ENCODE results near the gene AP1B1. TPM values are rescaled to one million over a fixed set of nuclear protein-coding genes. Genes with fewer than 3 reads are reported as not detected.
A peak's percentile ranks its signal among the peaks of the same experiment; 100 is the strongest.

Gene AP1B1
- total and polyA plus RNA-seq, 7 donors: 33.1 to 83.2 (median 43.6) TPM

GRCh38 chr22:29332886-29333496 lies 55.4 kb downstream of the AP1B1 start:
- Histone ChIP-seq H3K4me1 (peaks cover 0 to 12% (median 0%) of the 10 kb centered on the region in 4 donors), H3K27me3 (no peaks in the 10 kb centered on the region), H3K4me3 (no peak overlapping the region), H3K9me3 (no peaks in the 10 kb centered on the region), H3K36me3 (peaks cover 0 to 96% (median 52%) of the 10 kb centered on the region in 4 donors), H3K27ac (no peak overlapping the region)
- no peak for DNase-seq
- intact Hi-C loops (cut with DNase I): no loop called here
- TF ChIP-seq POLR2AphosphoS5 (IDR thresholded peaks at IDR 0.05): no peak
- no peak for TF ChIP-seq CTCF (IDR thresholded peaks at IDR 0.05)
- TF ChIP-seq POLR2A (IDR thresholded peaks at IDR 0.05): no peak
- no peak for TF ChIP-seq EP300 (IDR thresholded peaks at IDR 0.05)
- 95 to 97% methylated on average over 8 of the region's 8 CpGs for WGBS, 2 donors

DNA sequence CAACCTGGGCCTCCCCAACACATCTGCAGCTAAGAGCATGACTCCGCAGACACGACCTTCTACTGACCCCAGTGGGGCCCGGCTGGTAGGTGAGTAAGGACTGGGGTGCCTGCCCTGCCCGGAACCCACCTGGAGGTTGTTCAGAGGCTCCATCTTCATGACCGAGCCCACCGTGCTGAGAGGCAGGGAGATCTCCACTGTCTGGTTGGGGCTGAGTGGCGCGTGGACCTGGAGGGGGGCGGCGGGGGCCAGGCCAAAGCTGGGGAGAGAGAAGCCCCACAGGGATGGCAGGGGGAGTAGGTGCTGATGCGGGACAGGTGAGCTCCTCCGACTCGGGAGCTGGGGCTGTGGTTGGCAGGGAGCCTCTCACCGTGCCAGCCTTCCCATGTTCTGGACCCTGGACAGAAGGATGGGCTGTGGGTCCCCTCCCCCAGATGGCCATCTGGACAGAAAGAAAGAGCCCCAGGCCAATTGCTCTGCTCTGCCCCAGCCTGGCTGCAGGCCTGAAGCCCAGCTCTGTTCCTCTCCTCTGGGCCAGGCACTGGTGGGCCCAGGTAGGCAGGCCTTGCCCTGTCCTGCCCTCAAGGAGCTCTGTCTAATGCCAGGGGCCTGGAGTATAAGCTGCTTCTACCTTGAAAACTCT lies 56.6 kb downstream of the AP1B1 start:
- H3K36me3 ChIP-seq: peaks cover 0 to 96% (median 47%) of the 10 kb centered on the region in 4 donors
- intact Hi-C loops (cut with DNase I): no loop called here
- H3K27ac ChIP-seq: no peak overlapping the region

DNA sequence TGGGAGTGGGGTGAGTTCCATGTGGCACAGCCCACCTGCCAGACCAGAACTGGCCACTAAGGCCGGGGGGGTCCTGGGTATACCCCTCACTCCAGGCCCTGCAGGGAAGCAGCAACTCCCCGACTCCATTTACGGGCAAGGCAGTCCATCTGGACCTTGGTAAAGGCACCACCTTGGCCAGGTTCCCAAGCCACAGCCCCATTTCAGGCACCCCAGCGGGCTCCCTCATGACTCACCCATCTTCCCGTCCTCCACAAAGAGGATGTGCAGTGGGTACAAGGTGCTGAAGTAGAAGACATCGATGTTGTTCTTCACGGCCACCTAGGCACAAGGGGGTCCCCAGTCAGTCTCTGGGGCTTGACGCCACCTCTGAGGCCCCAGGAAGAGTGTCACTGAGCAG lies 57.2 kb downstream of the AP1B1 start:
- Histone ChIP-seq H3K27ac (no peak overlapping the region), H3K9me3 (no peaks in the 10 kb centered on the region), H3K27me3 (no peaks in the 10 kb centered on the region), H3K4me1 (peaks cover 0 to 13% (median 0%) of the 10 kb centered on the region in 4 donors), H3K36me3 (peaks cover 0 to 96% (median 46%) of the 10 kb centered on the region in 4 donors), H3K4me3 (no peak overlapping the region)
- WGBS, 2 donors: 89 to 92% methylated on average over 8 of the region's 8 CpGs
- intact Hi-C loops (cut with DNase I): no loop called here
- TF ChIP-seq POLR2AphosphoS5 (IDR thresholded peaks at IDR 0.05) (no peak), CTCF (IDR thresholded peaks at IDR 0.05) (no peak), EP300 (IDR thresholded peaks at IDR 0.05) (no peak), POLR2A (IDR thresholded peaks at IDR 0.05) (no peak)
- no peak for DNase-seq

More for the DNA sequence above, 56.6 kb downstream of the AP1B1 start:
- Histone ChIP-seq H3K4me3 (no peak overlapping the region), H3K27me3 (no peaks in the 10 kb centered on the region), H3K9me3 (no peaks in the 10 kb centered on the region), H3K4me1 (peaks cover 0 to 12% (median 0%) of the 10 kb centered on the region in 4 donors)
- TF ChIP-seq CTCF (IDR thresholded peaks at IDR 0.05) (no peak), EP300 (IDR thresholded peaks at IDR 0.05) (no peak), POLR2A (IDR thresholded peaks at IDR 0.05) (no peak), POLR2AphosphoS5 (IDR thresholded peaks at IDR 0.05) (no peak)
- WGBS, 2 donors: 90 to 93% methylated on average over 14 of the region's 14 CpGs
- no peak for DNase-seq

- Histone ChIP-seq H3K9me3 (no peaks in the 10 kb centered on the region), H3K36me3 (peaks cover 0 to 92% (median 42%) of the 10 kb centered on the region in 4 donors), H3K4me1 (peaks cover 0 to 16% (median 0%) of the 10 kb centered on the region in 4 donors), H3K4me3 (no peak overlapping the region), H3K27me3 (no peaks in the 10 kb centered on the region), H3K27ac (no peak overlapping the region)
- peak; percentile 79 for DNase-seq
- TF ChIP-seq POLR2A (IDR thresholded peaks at IDR 0.05): no peak
- TF ChIP-seq EP300 (IDR thresholded peaks at IDR 0.05): no peak
- TF ChIP-seq POLR2AphosphoS5 (IDR thresholded peaks at IDR 0.05): no peak
- no peak for TF ChIP-seq CTCF (IDR thresholded peaks at IDR 0.05)
- WGBS, 2 donors: 73 to 80% methylated on average over 9 of the region's 9 CpGs
- intact Hi-C loops (cut with DNase I): no loop called here
Measured at GRCh38 chr22:29330753-29331152, 57.6 kb downstream of the AP1B1 start.
